GM21723 (cell line): Measurements from ENCODE around the gene IQSEC1.

Experiments used
- ATAC-seq: cut with Tn5 transposase; IDR thresholded peaks from one replicate; pipeline ENCODE4 v1.9.1; 2021; ENCODE audit warnings: mild to moderate bottlenecking, moderate library complexity; ENCODE audit not compliant: unreplicated experiment

Gene IQSEC1

GRCh38 chr3:13007251-13007941 lies 65.8 kb downstream of the IQSEC1 start:
- no peak for ATAC-seq

GRCh38 chr3:13006216-13006990 lies 66.8 kb downstream of the IQSEC1 start:
- no peak for ATAC-seq

- ATAC-seq: no peak
Measured at GRCh38 chr3:13005301-13005700, 67.9 kb downstream of the IQSEC1 start.

GRCh38 chr3:13004376-13004775 lies 68.9 kb downstream of the IQSEC1 start:
- ATAC-seq: no peak

- no peak for ATAC-seq
Measured at GRCh38 chr3:13003608-13004007, 69.6 kb downstream of the IQSEC1 start.

GRCh38 chr3:13002398-13003124 lies 70.7 kb downstream of the IQSEC1 start:
- peak; percentile 55 for ATAC-seq

- peak; percentile 48 for ATAC-seq
Measured at GRCh38 chr3:12999147-13000140, 73.8 kb downstream of the IQSEC1 start.

- ATAC-seq: no peak
Measured at GRCh38 chr3:12998648-12999047, 74.6 kb downstream of the IQSEC1 start.

- ATAC-seq: no peak
Measured at GRCh38 chr3:12997387-12997786, 75.8 kb downstream of the IQSEC1 start.

GRCh38 chr3:12996181-12996506 lies 77.1 kb downstream of the IQSEC1 start:
- no peak for ATAC-seq

GRCh38 chr3:12995389-12996180 lies 77.6 kb downstream of the IQSEC1 start:
- ATAC-seq: no peak

- ATAC-seq: peak; percentile 73
Measured at GRCh38 chr3:12994607-12995388, 78.4 kb downstream of the IQSEC1 start.

- ATAC-seq: peak; percentile 32
Measured at GRCh38 chr3:12994357-12994606, 78.9 kb downstream of the IQSEC1 start.

- peak; percentile 28 for ATAC-seq
Measured at GRCh38 chr3:12993517-12994356, 79.5 kb downstream of the IQSEC1 start.

- no peak for ATAC-seq
Measured at GRCh38 chr3:12992629-12993516, 80.4 kb downstream of the IQSEC1 start.

GRCh38 chr3:12991861-12992281 lies 81.4 kb downstream of the IQSEC1 start:
- no peak for ATAC-seq

GRCh38 chr3:12991481-12991837 lies 81.8 kb downstream of the IQSEC1 start:
- no peak for ATAC-seq
